Vagina (tissue), 2 donors: ENCODE measurements around the gene SYNDIG1.

Source experiments
- CTCF ChIP-seq, 3 experiments: fragments of 450-650 bp in 2 of 3; fragments of 200-600 bp in 1 of 3; sonication (generic) in 1 of 3; IDR thresholded peaks; one replicate each; pipeline ENCODE4 v1.5.1; 2017 to 2019; ENCODE audit warnings: antibody characterized with exemption in 3 of 3, mild to moderate bottlenecking in 2 of 3, moderate library complexity in 2 of 3
- POLR2A ChIP-seq, 2 donors: fragments of 450-650 bp; IDR thresholded peaks; one replicate each; pipeline ENCODE4 v1.6.1; 2017; ENCODE audit warnings: antibody characterized with exemption in 2 of 2, mild to moderate bottlenecking in 2 of 2, moderate library complexity in 2 of 2
- POLR2AphosphoS5 ChIP-seq, 2 donors: sonication (generic); formaldehyde crosslinking; IDR thresholded peaks; one replicate each; pipeline ENCODE4 v1.9.0; 2017; ENCODE audit warnings: antibody characterized with exemption in 2 of 2, mild to moderate bottlenecking in 2 of 2, low read depth in 1 of 2; ENCODE audit not compliant: insufficient read depth in 1 of 2

GRCh38 chr20:24662322-24662721, 192.9 kb downstream of the SYNDIG1 start:
- no peak for TF ChIP-seq POLR2AphosphoS5 (IDR thresholded peaks at IDR 0.05; ENCODE audit: insufficient read depth in 1 of 2, low read depth in 1 of 2)
- no peak for TF ChIP-seq POLR2A (IDR thresholded peaks at IDR 0.05)
- TF ChIP-seq CTCF (IDR thresholded peaks at IDR 0.05) = no peak
